ENCODE results near the gene SBF2.
"Not testable (repeated sequence)": the region's sequence is repeated elsewhere in the genome, so short reads cannot be mapped to it uniquely, and the experiment has no call there.

The SBF2 gene

GRCh38 chr11:10261821-10262220 is 32.2 kb downstream of the SBF2 start:
- no peak for DNase-seq

GRCh38 chr11:10257478-10257877 is 36.5 kb downstream of the SBF2 start:
- no peak for DNase-seq

- DNase-seq: no peak
These were observed 38.5 kb downstream of the SBF2 start for GRCh38 chr11:10255388-10256125.

GRCh38 chr11:10249448-10250131 is 44.4 kb downstream of the SBF2 start:
- DNase-seq: not testable (repeated sequence)

- DNase-seq: no peak
These were observed 47.0 kb downstream of the SBF2 start for GRCh38 chr11:10247011-10247410.

GRCh38 chr11:10243896-10244575 is 50.0 kb downstream of the SBF2 start:
- DNase-seq: no peak

GRCh38 chr11:10236840-10237239 is 57.2 kb downstream of the SBF2 start:
- no peak for DNase-seq

- no peak for DNase-seq
These were observed 60.4 kb downstream of the SBF2 start for GRCh38 chr11:10233581-10233980.

- DNase-seq: no peak
These were observed 61.3 kb downstream of the SBF2 start for GRCh38 chr11:10232756-10233155.

- not testable (repeated sequence) for DNase-seq
These were observed 62.2 kb downstream of the SBF2 start for GRCh38 chr11:10231803-10232202.

- DNase-seq: no peak
These were observed 68.5 kb downstream of the SBF2 start for GRCh38 chr11:10225553-10225952.

- DNase-seq: no peak
These were observed 71.6 kb downstream of the SBF2 start for GRCh38 chr11:10222399-10222798.

- DNase-seq: no peak
These were observed 72.7 kb downstream of the SBF2 start for GRCh38 chr11:10221342-10221741.

GRCh38 chr11:10211470-10211869 is 82.5 kb downstream of the SBF2 start:
- no peak for DNase-seq

GRCh38 chr11:10209326-10209725 is 84.7 kb downstream of the SBF2 start:
- no peak for DNase-seq

GRCh38 chr11:10208131-10208575 is 85.9 kb downstream of the SBF2 start:
- no peak for DNase-seq

GRCh38 chr11:10205928-10206327 is 88.1 kb downstream of the SBF2 start:
- no peak for DNase-seq

- DNase-seq: no peak
These were observed 90.0 kb downstream of the SBF2 start for GRCh38 chr11:10204021-10204420.

GRCh38 chr11:10201343-10201742 is 92.7 kb downstream of the SBF2 start:
- no peak for DNase-seq

GRCh38 chr11:10197091-10197490 is 96.9 kb downstream of the SBF2 start:
- no peak for DNase-seq

GRCh38 chr11:10192036-10192435 is 102.0 kb downstream of the SBF2 start:
- no peak for DNase-seq

- DNase-seq: no peak
These were observed 112.2 kb downstream of the SBF2 start for GRCh38 chr11:10181811-10182210.

GRCh38 chr11:10164621-10165020 is 129.4 kb downstream of the SBF2 start:
- DNase-seq: no peak

GRCh38 chr11:10162222-10162621 is 131.8 kb downstream of the SBF2 start:
- no peak for DNase-seq
